Osteocyte (in vitro differentiated cells): ENCODE measurements around the gene TMEM235. TPM values are rescaled to one million over a fixed set of nuclear protein-coding genes. Genes with fewer than 3 reads are reported as not detected.
A peak's percentile ranks its signal among the peaks of the same experiment; 100 is the strongest.

Source experiments
- DNase-seq: peaks from one replicate; pipeline ENCODE4 v3.0.0; 2021; ENCODE audit warnings: mixed read lengths; ENCODE audit not compliant: unreplicated experiment; ENCODE audit errors: extremely low spot score
- H3K27ac Mint-ChIP-seq: one replicate; pipeline ENCODE4 v1.8.0; 2021; ENCODE audit warnings: mild to moderate bottlenecking, mixed read lengths; ENCODE audit not compliant: unreplicated experiment
- H3K27me3 Mint-ChIP-seq: one replicate; pipeline ENCODE4 v1.8.0; 2021; ENCODE audit warnings: mixed read lengths; ENCODE audit not compliant: unreplicated experiment
- H3K36me3 Mint-ChIP-seq: one replicate; pipeline ENCODE4 v1.8.0; 2021; ENCODE audit warnings: mixed read lengths; ENCODE audit not compliant: unreplicated experiment
- H3K4me1 Mint-ChIP-seq: one replicate; pipeline ENCODE4 v1.8.0; 2021; ENCODE audit warnings: mixed read lengths; ENCODE audit not compliant: unreplicated experiment
- H3K4me3 Mint-ChIP-seq: one replicate; pipeline ENCODE4 v1.8.0; 2021; ENCODE audit warnings: mild to moderate bottlenecking, moderate library complexity, mixed read lengths; ENCODE audit not compliant: unreplicated experiment
- H3K9me3 Mint-ChIP-seq: one replicate; pipeline ENCODE4 v1.8.0; 2021; ENCODE audit warnings: mixed read lengths; ENCODE audit not compliant: unreplicated experiment
- long read RNA-seq: library from polyadenylated mRNA; unstranded; transcript quantifications from one replicate; pipeline ENCODE4 v2.0.0, GENCODE V29; 2021
- total RNA-seq: library from RNA; stranded (reverse); gene quantifications from 2 replicates; pipeline ENCODE4 v1.2.1, GENCODE V29; 2021
- TF ChIP-seq, protein P1 (sequence below): fragments of 200-600 bp; sonication (generic); IDR thresholded peaks from 2 replicates; pipeline ENCODE4 v1.5.0; 2021; ENCODE audit warnings: antibody characterized with exemption, mild to moderate bottlenecking, moderate library complexity

TMEM235 gene
- not detected in 2 replicates for total RNA-seq
- long read RNA-seq: 0 reads

DNA sequence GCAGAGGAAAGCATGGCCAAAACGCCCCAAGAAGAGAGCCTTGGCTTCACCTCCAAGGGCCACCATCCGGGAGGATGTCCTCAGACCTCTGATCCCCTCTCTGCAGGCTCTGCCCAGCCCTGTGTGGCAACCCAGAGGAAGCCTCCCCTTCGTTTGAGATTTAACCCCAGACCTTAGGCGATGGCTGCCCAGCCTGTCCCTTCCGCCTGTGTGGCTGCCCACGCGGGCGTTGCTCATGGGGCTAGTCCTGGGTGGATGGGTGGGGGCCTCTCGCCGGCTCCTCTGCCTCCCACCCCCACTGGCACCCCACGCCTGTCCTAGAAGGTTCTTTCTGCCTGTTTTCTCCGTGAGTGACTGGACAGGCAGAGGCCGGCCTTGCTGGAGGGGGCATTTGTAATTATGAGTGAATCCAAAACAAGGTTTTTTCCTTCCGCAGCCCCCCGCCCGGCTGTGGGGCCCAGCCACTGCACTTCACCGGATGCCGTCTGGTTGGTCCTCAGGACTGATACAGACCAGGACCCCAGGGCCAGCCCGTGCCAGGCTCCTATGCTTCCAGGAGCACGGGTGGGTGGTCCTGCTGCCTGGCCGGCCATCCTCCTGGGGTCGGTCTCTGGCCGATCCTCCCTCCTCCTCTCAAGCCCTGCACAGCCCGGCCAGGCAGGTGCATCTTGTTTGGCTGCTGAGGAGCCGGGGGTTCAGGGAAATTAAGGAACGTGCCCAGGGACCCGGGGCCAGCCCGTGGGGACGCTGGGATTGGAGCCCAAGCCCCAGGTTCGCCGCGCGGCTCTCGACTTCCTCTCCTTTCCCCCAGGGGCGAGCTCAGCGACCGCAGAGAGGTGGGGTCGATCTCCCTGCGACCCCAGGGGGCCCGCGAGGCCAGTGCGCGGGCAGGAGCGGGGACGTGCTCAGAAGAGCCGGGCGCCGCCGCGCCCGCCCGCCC, at the start of gene TMEM235:
TMEM235 (plus strand) TSS at position 636 of the 940 bp plus-strand sequence. CDS start 393 bp downstream, outside the sequence.
- peaks cover 23% of the 10 kb centered on the region for H3K27me3 Mint-ChIP-seq
- no peaks in the 10 kb centered on the region for H3K9me3 Mint-ChIP-seq
- DNase-seq: no peak
- H3K4me3 Mint-ChIP-seq: peak within 1 kb of the TSS; percentile 26
- H3K27ac Mint-ChIP-seq: no peak within 1 kb of the TSS
- H3K4me1 Mint-ChIP-seq: no peaks in the 10 kb centered on the region
- H3K36me3 Mint-ChIP-seq: no peaks in the 10 kb centered on the region
- TF ChIP-seq, protein P1, sequence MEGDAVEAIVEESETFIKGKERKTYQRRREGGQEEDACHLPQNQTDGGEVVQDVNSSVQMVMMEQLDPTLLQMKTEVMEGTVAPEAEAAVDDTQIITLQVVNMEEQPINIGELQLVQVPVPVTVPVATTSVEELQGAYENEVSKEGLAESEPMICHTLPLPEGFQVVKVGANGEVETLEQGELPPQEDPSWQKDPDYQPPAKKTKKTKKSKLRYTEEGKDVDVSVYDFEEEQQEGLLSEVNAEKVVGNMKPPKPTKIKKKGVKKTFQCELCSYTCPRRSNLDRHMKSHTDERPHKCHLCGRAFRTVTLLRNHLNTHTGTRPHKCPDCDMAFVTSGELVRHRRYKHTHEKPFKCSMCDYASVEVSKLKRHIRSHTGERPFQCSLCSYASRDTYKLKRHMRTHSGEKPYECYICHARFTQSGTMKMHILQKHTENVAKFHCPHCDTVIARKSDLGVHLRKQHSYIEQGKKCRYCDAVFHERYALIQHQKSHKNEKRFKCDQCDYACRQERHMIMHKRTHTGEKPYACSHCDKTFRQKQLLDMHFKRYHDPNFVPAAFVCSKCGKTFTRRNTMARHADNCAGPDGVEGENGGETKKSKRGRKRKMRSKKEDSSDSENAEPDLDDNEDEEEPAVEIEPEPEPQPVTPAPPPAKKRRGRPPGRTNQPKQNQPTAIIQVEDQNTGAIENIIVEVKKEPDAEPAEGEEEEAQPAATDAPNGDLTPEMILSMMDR: no peak

DNA sequence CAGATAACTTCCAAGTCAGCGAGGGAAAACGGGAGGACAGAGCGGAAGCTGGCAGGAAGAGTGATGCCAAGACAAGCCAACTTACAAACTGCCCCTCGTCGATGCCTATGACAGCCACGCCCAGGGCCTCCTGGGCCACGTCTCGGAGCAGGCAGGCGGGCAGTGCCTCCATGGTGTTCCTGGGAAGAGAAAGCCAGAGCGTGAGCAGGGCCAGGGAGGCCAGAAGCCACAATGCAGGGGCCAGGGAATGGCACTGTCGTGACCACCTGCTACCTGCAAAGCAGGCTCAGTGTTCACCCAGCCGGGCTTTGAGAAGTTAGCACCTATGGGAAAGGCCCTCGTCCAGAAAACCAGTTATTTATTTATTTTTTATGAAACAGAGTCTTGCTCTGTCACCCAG, 48.9 kb upstream of the TMEM235 start:
- Mint-ChIP-seq H3K9me3 (no peaks in the 10 kb centered on the region), H3K27ac (no peak overlapping the region), H3K4me1 (peaks cover 32% of the 10 kb centered on the region)

DNA sequence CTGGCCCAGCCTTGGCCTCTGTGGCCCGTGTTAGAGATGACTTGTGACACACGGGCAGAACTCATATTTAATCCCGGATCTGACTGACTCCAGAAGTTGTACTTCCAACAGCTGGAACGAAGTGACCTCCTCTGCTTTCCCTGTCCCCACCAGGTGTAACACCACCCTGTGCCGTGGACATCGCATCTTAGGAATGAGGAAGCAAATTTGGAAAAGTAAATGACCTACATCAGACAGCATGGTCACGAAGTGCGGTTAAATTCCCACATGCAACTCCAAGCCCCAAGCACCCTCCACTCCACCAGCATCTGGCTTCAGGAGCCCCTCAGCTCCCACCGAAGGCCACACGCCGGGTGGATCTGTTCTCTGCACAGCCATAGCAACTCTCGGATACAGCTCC, 47.5 kb upstream of the TMEM235 start:
- H3K36me3 Mint-ChIP-seq: no peaks in the 10 kb centered on the region
- no peak overlapping the region for H3K27ac Mint-ChIP-seq
- TF ChIP-seq, protein P1: no peak
- H3K9me3 Mint-ChIP-seq: no peaks in the 10 kb centered on the region
- H3K27me3 Mint-ChIP-seq: no peaks in the 10 kb centered on the region
- no peak overlapping the region for H3K4me3 Mint-ChIP-seq
- no peak for DNase-seq
- peaks cover 36% of the 10 kb centered on the region for H3K4me1 Mint-ChIP-seq

More for the DNA sequence above, 48.9 kb upstream of the TMEM235 start:
- Mint-ChIP-seq H3K27me3 (no peaks in the 10 kb centered on the region), H3K4me3 (no peak overlapping the region), H3K36me3 (no peaks in the 10 kb centered on the region)
- TF ChIP-seq, protein P1: no peak
- no peak for DNase-seq

DNA sequence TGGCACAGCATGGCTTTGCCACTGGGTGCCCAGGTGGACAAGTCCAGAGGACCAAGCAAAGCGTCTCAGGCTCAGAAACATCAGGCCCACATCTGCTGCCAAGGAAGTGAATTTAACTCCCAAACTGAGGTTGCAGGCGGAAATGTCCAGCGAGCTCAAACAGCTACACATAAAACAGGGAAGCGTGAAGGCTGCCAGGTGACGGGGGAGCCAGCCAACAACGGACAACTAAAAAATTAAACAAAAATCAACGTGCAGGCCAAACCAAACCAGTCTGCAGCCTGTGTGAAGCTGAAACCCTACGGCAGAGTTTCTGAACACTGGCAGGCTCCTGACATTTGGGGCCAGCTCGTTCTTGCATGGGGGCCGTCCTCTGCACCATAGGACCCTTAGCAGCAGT, 47.1 kb upstream of the TMEM235 start:
- TF ChIP-seq, protein P1: no peak
- H3K27me3 Mint-ChIP-seq: no peaks in the 10 kb centered on the region
- no peaks in the 10 kb centered on the region for H3K36me3 Mint-ChIP-seq
- no peak overlapping the region for H3K27ac Mint-ChIP-seq
- H3K4me3 Mint-ChIP-seq: no peak overlapping the region
- H3K9me3 Mint-ChIP-seq: no peaks in the 10 kb centered on the region
- no peak for DNase-seq
- peaks cover 33% of the 10 kb centered on the region for H3K4me1 Mint-ChIP-seq

DNA sequence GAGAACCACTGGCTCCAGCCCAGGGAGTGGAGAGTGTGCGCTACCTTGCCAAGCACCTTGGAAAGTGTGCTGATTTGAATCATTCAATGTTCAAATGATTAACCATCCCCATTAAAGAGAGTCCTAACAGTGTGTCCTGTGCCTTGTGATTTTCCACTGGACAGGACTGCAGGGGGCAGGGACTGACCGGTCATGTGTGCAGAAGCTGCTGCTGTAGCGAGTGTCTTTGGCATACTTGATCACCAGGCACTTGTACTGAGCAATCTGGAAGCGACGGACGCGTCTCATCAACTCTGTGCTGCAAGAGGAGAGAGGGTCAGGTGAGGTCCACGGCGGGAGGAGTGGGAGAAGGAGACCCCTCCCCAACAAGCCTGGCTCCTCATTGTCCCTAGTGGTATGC, 46.6 kb upstream of the TMEM235 start:
- H3K27ac Mint-ChIP-seq: no peak overlapping the region
- DNase-seq: no peak
- H3K4me3 Mint-ChIP-seq: no peak overlapping the region

More for the DNA sequence above, 46.6 kb upstream of the TMEM235 start:
- Mint-ChIP-seq H3K4me1 (peaks cover 29% of the 10 kb centered on the region), H3K27me3 (no peaks in the 10 kb centered on the region), H3K36me3 (no peaks in the 10 kb centered on the region), H3K9me3 (no peaks in the 10 kb centered on the region)
- TF ChIP-seq, protein P1: no peak
